ENCODE measurements around the gene ARL14.

GRCh38 chr3:160676547-160677303, at the start of gene ARL14:
- TF ChIP-seq CTCF (IDR thresholded peaks at IDR 0.05): no peak
- TF ChIP-seq EP300 (IDR thresholded peaks at IDR 0.05): no peak
- no peak for TF ChIP-seq POLR2A (IDR thresholded peaks at IDR 0.05)

Data from tibial nerve (tissue), 4 donors.